IPS-NIHi7 (cell line): ENCODE data around the gene POLR2H.
A peak's percentile ranks its signal among the peaks of the same experiment; 100 is the strongest.

ENCODE experiments used
- DNase-seq: peaks from one replicate; pipeline ENCODE4 v3.0.0; 2012; ENCODE audit warnings: mixed read lengths; ENCODE audit errors: extremely low spot score

POLR2H gene

GRCh38 chr3:184361532-184361931 is at the start of gene POLR2H, which contains the start of gene CLCN2:
TSS of gene POLR2H (plus strand) at chr3:184361710. CDS start at chr3:184363493, 1,783 bp downstream.
TSS of gene CLCN2 (minus strand) at chr3:184361605. CDS start at chr3:184361479, 126 bp downstream.
- DNase-seq, result peak; percentile 66

GRCh38 chr3:184314363-184314699 is 47.2 kb upstream of the POLR2H start, which contains the start of gene EIF4G1:
TSS of gene EIF4G1 (plus strand) at chr3:184314606. CDS start at chr3:184315797, 1,191 bp downstream.
- peak; percentile 97 for DNase-seq

- peak; percentile 57 for DNase-seq
Measured at GRCh38 chr3:184314700-184315542, 46.6 kb upstream of the POLR2H start.

GRCh38 chr3:184315543-184315867 is 46.0 kb upstream of the POLR2H start:
- DNase-seq, result no peak

- no peak for DNase-seq
Measured at GRCh38 chr3:184315871-184316661, 45.4 kb upstream of the POLR2H start.

GRCh38 chr3:184316792-184317191 is 44.7 kb upstream of the POLR2H start:
- DNase-seq, result no peak

GRCh38 chr3:184317201-184317600 is 44.3 kb upstream of the POLR2H start:
- no peak for DNase-seq

- no peak for DNase-seq
Measured at GRCh38 chr3:184320104-184320445, 41.4 kb upstream of the POLR2H start.

GRCh38 chr3:184321666-184322065 is 39.8 kb upstream of the POLR2H start:
- no peak for DNase-seq

- DNase-seq, result no peak
Measured at GRCh38 chr3:184322731-184323487, 38.6 kb upstream of the POLR2H start.

- DNase-seq, result no peak
Measured at GRCh38 chr3:184323696-184324095, 37.8 kb upstream of the POLR2H start.

GRCh38 chr3:184325269-184325668 is 36.2 kb upstream of the POLR2H start:
- DNase-seq, result no peak

- DNase-seq, result no peak
Measured at GRCh38 chr3:184325715-184326369, 35.7 kb upstream of the POLR2H start.

GRCh38 chr3:184327171-184327570 is 34.3 kb upstream of the POLR2H start:
- no peak for DNase-seq

GRCh38 chr3:184328516-184328915 is 33.0 kb upstream of the POLR2H start:
- DNase-seq, result no peak

GRCh38 chr3:184332370-184333090 is 29.0 kb upstream of the POLR2H start:
- DNase-seq, result no peak

- no peak for DNase-seq
Measured at GRCh38 chr3:184333190-184333589, 28.3 kb upstream of the POLR2H start.

- DNase-seq, result no peak
Measured at GRCh38 chr3:184333700-184334099, 27.8 kb upstream of the POLR2H start.

GRCh38 chr3:184334470-184335158 is 26.9 kb upstream of the POLR2H start:
- DNase-seq, result no peak

GRCh38 chr3:184335291-184335660 is 26.2 kb upstream of the POLR2H start:
- peak; percentile 24 for DNase-seq
